UCSD-AML1 (cell line): Measurements from ENCODE around the gene JAKMIP1.

ENCODE experiments used
- DNase-seq: peaks from one replicate; lab custom pipeline; 2025; ENCODE audit not compliant: unreplicated experiment; lab: John Stamatoyannopoulos, UW

Gene JAKMIP1

GRCh38 chr4:6200011-6200921 is at the start of gene JAKMIP1:
Gene JAKMIP1 (minus strand): TSS chr4:6200549. CDS start chr4:6112850, 87,699 bp downstream.
- DNase-seq, result no peak

- DNase-seq, result no peak
Observed at GRCh38 chr4:6248394-6248793, 48.0 kb upstream of the JAKMIP1 start.

GRCh38 chr4:6246170-6246634 is 45.9 kb upstream of the JAKMIP1 start:
- DNase-seq, result no peak

- no peak for DNase-seq
Observed at GRCh38 chr4:6245246-6246169, 45.2 kb upstream of the JAKMIP1 start.

- no peak for DNase-seq
Observed at GRCh38 chr4:6242271-6243029, 42.1 kb upstream of the JAKMIP1 start.

GRCh38 chr4:6241062-6241845 is 40.9 kb upstream of the JAKMIP1 start:
- DNase-seq, result no peak

- no peak for DNase-seq
Observed at GRCh38 chr4:6239968-6240367, 39.6 kb upstream of the JAKMIP1 start.

- DNase-seq, result no peak
Observed at GRCh38 chr4:6239486-6239885, 39.1 kb upstream of the JAKMIP1 start.

- no peak for DNase-seq
Observed at GRCh38 chr4:6236816-6237390, 36.6 kb upstream of the JAKMIP1 start.

GRCh38 chr4:6235901-6236640 is 35.7 kb upstream of the JAKMIP1 start:
- no peak for DNase-seq

- DNase-seq, result no peak
Observed at GRCh38 chr4:6235012-6235411, 34.7 kb upstream of the JAKMIP1 start.

GRCh38 chr4:6233929-6234328 is 33.6 kb upstream of the JAKMIP1 start:
- no peak for DNase-seq

GRCh38 chr4:6232836-6233785 is 32.8 kb upstream of the JAKMIP1 start:
- DNase-seq, result no peak

GRCh38 chr4:6231663-6232165 is 31.4 kb upstream of the JAKMIP1 start:
- no peak for DNase-seq

- no peak for DNase-seq
Observed at GRCh38 chr4:6230827-6231662, 30.7 kb upstream of the JAKMIP1 start.

- no peak for DNase-seq
Observed at GRCh38 chr4:6230502-6230785, 30.1 kb upstream of the JAKMIP1 start.
